Sigmoid colon (tissue), 3 donors: ENCODE results near the gene BAHCC1.

ENCODE experiments used
- CTCF ChIP-seq, 4 experiments: fragments of 450-650 bp in 3 of 4; fragments of 200-600 bp in 1 of 4; IDR thresholded peaks; one replicate each; pipeline ENCODE4 v1.5.1; 2016 to 2019; ENCODE audit warnings: antibody characterized with exemption in 4 of 4, mild to moderate bottlenecking in 3 of 4, moderate library complexity in 2 of 4
- POLR2A ChIP-seq, 2 donors: fragments of 450-650 bp; IDR thresholded peaks; one replicate each; pipeline ENCODE4 v1.6.1; 2016; ENCODE audit warnings: antibody characterized with exemption in 2 of 2, mild to moderate bottlenecking in 2 of 2, moderate library complexity in 2 of 2

DNA sequence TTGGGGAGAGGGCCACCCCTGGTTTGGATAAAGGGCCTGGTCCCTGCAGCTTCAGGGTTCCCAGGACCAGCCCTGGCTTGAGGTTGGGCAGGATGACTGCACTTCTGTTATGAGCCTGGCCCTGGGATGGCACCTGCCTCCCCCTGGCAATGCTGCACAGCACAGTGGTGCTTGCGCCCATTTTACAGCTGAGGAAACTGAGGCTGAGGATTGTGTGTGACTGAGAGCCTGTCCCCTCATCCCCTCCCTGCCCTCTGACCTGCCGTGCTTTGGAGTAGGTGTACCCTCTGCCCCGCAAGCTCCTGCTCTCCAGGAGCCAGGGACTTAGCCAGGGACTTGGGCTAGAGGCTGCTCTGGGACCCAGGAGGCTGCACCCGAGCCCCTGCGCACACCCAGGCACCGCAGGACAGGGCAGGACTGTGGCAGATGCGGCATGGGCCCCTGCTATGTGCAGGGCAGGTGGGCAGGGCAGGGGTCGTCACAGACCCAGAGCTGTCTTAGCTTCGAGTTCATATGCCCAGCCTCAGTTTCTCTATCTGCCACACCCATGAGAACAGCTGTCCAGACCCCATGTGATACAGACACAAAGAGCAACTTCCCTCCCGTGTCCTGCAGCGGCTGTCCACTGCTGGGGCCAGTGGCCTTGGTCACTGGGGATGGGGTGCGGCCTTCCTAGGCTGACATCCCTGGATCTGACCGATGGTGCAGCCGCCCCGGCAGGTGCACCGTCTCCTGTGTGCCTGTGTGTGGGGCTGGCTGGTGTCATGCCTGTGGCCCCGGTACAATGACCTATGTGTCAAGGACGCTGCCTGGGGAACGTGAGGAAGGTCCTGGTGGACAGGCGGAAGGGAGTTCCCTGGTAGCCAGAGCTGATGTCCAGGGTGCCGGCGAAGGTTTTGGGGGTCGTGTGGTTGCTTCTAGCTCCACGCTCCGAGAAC, 36.6 kb downstream of the BAHCC1 start:
- TF ChIP-seq CTCF (IDR thresholded peaks at IDR 0.05) = no peak
- TF ChIP-seq POLR2A (IDR thresholded peaks at IDR 0.05) = no peak
